GM12878 (cell line): ENCODE measurements around the gene FAM200B. TPM values are rescaled to one million over a fixed set of nuclear protein-coding genes. Genes with fewer than 3 reads are reported as not detected.
A peak's percentile ranks its signal among the peaks of the same experiment; 100 is the strongest.

ENCODE experiments used
- ATAC-seq: fragments of 200-7000 bp; cut with Tn5 transposase; 3 replicates; pipeline ENCODE4 v1.9.1; 2020; ENCODE audit warnings: mild to moderate bottlenecking, moderate library complexity
- BruUV-seq: library from RNA; stranded (reverse); fragments of 400-500 nt; replicated peaks from 2 replicates; lab custom pipeline; 2021; lab: Mats Ljungman, UMichigan
- CTCF ChIA-PET: fragments of 300-600 bp; sonication (Branson Sonifier 250); formaldehyde crosslinking; extraction: SDS; loops from one replicate; lab custom pipeline; 2021; ENCODE audit warnings: inconsistent platforms; lab: Yijun Ruan, JAX
- POLR2A ChIA-PET: fragments of 350-600 bp; formaldehyde crosslinking; extraction: SDS; loops from one replicate; lab custom pipeline; 2021; ENCODE audit warnings: inconsistent platforms; lab: Charles Lee
- RAD21 ChIA-PET: fragments of 300-600 bp; sonication (Branson Sonifier 250); formaldehyde crosslinking; loops from one replicate; lab custom pipeline; 2023; ENCODE audit warnings: antibody characterized with exemption; ENCODE audit not compliant: unreplicated experiment; lab: Charles Lee
- SMC1A ChIA-PET: fragments of 300-600 bp; sonication (Branson Sonifier 250); formaldehyde crosslinking; loops from one replicate; lab custom pipeline; 2023; ENCODE audit not compliant: unreplicated experiment, uncharacterized antibody; lab: Charles Lee
- DNase-seq: peaks from one replicate; pipeline ENCODE4 v3.0.0-alpha.2; 2011; ENCODE audit warnings: low read depth, low spot score
- FAIRE-seq: peaks from 3 replicates; lab custom pipeline; 2011; peaks lifted over from hg19 to GRCh38; lab: Jason Lieb, UNC
- H2AFZ ChIP-seq: 2 replicates; pipeline ENCODE4 v1.6.0; 2011; ENCODE audit warnings: low read depth, low read length, control low read depth; ENCODE audit not compliant: control insufficient read depth
- H3K27ac ChIP-seq: 2 replicates; pipeline ENCODE4 v1.5.1; 2011; ENCODE audit warnings: control low read depth; ENCODE audit not compliant: control insufficient read depth, insufficient read depth
- H3K27me3 ChIP-seq, 2 experiments: replicated peaks in 1 of 2; 2 replicates each; pipeline versions ENCODE4 v1.6.0 to v1.6.1; 2011; ENCODE audit warnings: low read length in 1 of 2; ENCODE audit not compliant: control insufficient read depth in 2 of 2, insufficient read depth in 2 of 2
- H3K36me3 ChIP-seq, 2 experiments: 2 replicates each; pipeline ENCODE4 v1.5.1; 2011; ENCODE audit warnings: low read length in 1 of 2; ENCODE audit not compliant: control insufficient read depth in 2 of 2, insufficient read depth in 2 of 2
- H3K4me1 ChIP-seq: 2 replicates; pipeline ENCODE4 v1.6.1; 2011; ENCODE audit warnings: mild to moderate bottlenecking, low read length, moderate library complexity, mixed read lengths; ENCODE audit not compliant: control insufficient read depth, insufficient read depth
- H3K4me2 ChIP-seq: 2 replicates; pipeline ENCODE4 v1.6.0; 2011; ENCODE audit warnings: control low read depth; ENCODE audit not compliant: control insufficient read depth, insufficient read depth
- H3K4me3 ChIP-seq: fragments of 200-600 bp; sonication (generic); 2 replicates; pipeline ENCODE4 v1.5.1; 2016
- H3K79me2 ChIP-seq: 2 replicates; pipeline ENCODE4 v1.6.0; 2011; ENCODE audit warnings: low read length; ENCODE audit not compliant: control insufficient read depth, insufficient read depth
- H3K9ac ChIP-seq: 2 replicates; pipeline ENCODE4 v1.8.0; 2011; ENCODE audit warnings: low read length, control low read depth, mixed read lengths; ENCODE audit not compliant: control insufficient read depth, insufficient read depth
- H3K9me3 ChIP-seq: replicated peaks from 3 replicates; pipeline ENCODE4 v1.5.1; 2011; ENCODE audit warnings: mild to moderate bottlenecking, low read length; ENCODE audit not compliant: control insufficient read depth, insufficient read depth
- H4K20me1 ChIP-seq: 2 replicates; pipeline ENCODE4 v1.6.0; 2011; ENCODE audit not compliant: control insufficient read depth, insufficient read depth
- EP300 ChIP-seq, 2 experiments: fragments of 150-350 bp in 1 of 2; IDR thresholded peaks; 2 replicates each; pipeline ENCODE4 v1.6.1; 2011 to 2012; ENCODE audit warnings: low read depth in 2 of 2, low read length in 2 of 2, borderline replicate concordance in 1 of 2, improper control_type of control experiment in 1 of 2, inconsistent platforms in 1 of 2; ENCODE audit not compliant: control insufficient read depth in 1 of 2
- IRF4 ChIP-seq: IDR thresholded peaks from 2 replicates; pipeline ENCODE4 v1.6.1; 2011; ENCODE audit warnings: low read depth, low read length
- JUNB ChIP-seq: IDR thresholded peaks from 2 replicates; pipeline ENCODE4 v1.6.1; 2016; ENCODE audit warnings: antibody characterized with exemption, mild to moderate bottlenecking
- MYC ChIP-seq: IDR thresholded peaks from 2 replicates; pipeline ENCODE4 v1.6.1; 2011; ENCODE audit warnings: mild to moderate bottlenecking, low read length, moderate library complexity, inconsistent platforms; ENCODE audit not compliant: insufficient read depth, insufficient replicate concordance, insufficient read length, severe bottlenecking
- NFIC ChIP-seq: IDR thresholded peaks from 2 replicates; pipeline ENCODE4 v1.6.1; 2012; ENCODE audit warnings: low read depth, mild to moderate bottlenecking, inconsistent platforms, low read length, moderate library complexity
- RAD21 ChIP-seq: IDR thresholded peaks from 2 replicates; pipeline ENCODE4 v1.6.1; 2011; ENCODE audit warnings: mild to moderate bottlenecking, low read depth, low read length, moderate library complexity; ENCODE audit not compliant: insufficient read depth
- RUNX3 ChIP-seq: IDR thresholded peaks from 2 replicates; pipeline ENCODE4 v1.6.1; 2012; ENCODE audit warnings: low read length, inconsistent platforms
- SP1 ChIP-seq: IDR thresholded peaks from one replicate; pipeline ENCODE4 v1.6.1; 2011; ENCODE audit warnings: low read depth, low read length
- TARDBP ChIP-seq: IDR thresholded peaks from 2 replicates; pipeline ENCODE4 v1.6.1; 2016; ENCODE audit warnings: borderline replicate concordance
- TBL1XR1 ChIP-seq: IDR thresholded peaks from 2 replicates; pipeline ENCODE4 v1.6.1; 2012; ENCODE audit warnings: low read depth, low read length, improper control_type of control experiment
- WGBS: methylation state at CpG from one replicate; pipeline ENCODE4 v1.1.6; 2016; ENCODE audit warnings: low lambda C conversion rate; ENCODE audit not compliant: insufficient replicate concordance, insufficient coverage; ENCODE audit errors: missing lambda C conversion rate; 5-methylcytosine and 5-hydroxymethylcytosine counted together
- in situ Hi-C: fragments of 300-500 bp; cut with MboI; formaldehyde crosslinking; loops from 9 replicates; pipeline ENCODE4 v1.14.3; 2018; ENCODE audit warnings: mixed read lengths
- intact Hi-C: fragments of 100-400 bp; cut with micrococcal nuclease; formaldehyde crosslinking; loops from one replicate; pipeline ENCODE4 v1.14.2; 2022; ENCODE audit not compliant: unreplicated experiment
- polyA plus RNA-seq, 11 experiments: library from polyadenylated mRNA; depleted of rRNA in 4 of 11; unstranded in 6 of 11; stranded (reverse) in 5 of 11; fragments of >200 nt; fragmentation: Nextera tagmentation in 4 of 11; fragmentation: Illumina TruSeq in 1 of 11; extraction: Ambion mirVana in 4 of 11; extraction: Trizol in 1 of 11; gene quantifications; 1 replicate in 1 of 11; 2 replicates in 10 of 11; pipeline versions ENCODE4 v1.2.1 to v1.2.3, GENCODE V29; 2011 to 2016; ENCODE audit warnings: inconsistent platforms in 2 of 11, missing spikeins in 2 of 11, low read depth in 1 of 11
- total RNA-seq, 4 experiments: library from RNA; depleted of rRNA in 3 of 4; stranded (reverse); fragments of >200 nt in 3 of 4; fragmentation: Illumina TruSeq in 1 of 4; extraction: Trizol in 1 of 4; gene quantifications; 2 replicates each; pipeline versions ENCODE4 v1.2.1 to v1.2.3, GENCODE V29; 2013 to 2021
- TF ChIP-seq, protein P1 (sequence below): fragments of 450-650 bp; IDR thresholded peaks from 2 replicates; pipeline ENCODE4 v1.6.1; 2017; ENCODE audit warnings: mild to moderate bottlenecking, moderate library complexity
- TF ChIP-seq, protein P2 (sequence below): IDR thresholded peaks from 2 replicates; pipeline ENCODE4 v1.6.1; 2011; ENCODE audit warnings: low read depth, low read length, improper control_type of control experiment, borderline replicate concordance

The FAM200B gene
- total and polyA plus RNA-seq, 10 of the 15 experiments (the other 5 are each of a cell fraction or from before 2014, with no cell fraction given) = 13.8 to 48.5 (median 25.5) TPM

DNA sequence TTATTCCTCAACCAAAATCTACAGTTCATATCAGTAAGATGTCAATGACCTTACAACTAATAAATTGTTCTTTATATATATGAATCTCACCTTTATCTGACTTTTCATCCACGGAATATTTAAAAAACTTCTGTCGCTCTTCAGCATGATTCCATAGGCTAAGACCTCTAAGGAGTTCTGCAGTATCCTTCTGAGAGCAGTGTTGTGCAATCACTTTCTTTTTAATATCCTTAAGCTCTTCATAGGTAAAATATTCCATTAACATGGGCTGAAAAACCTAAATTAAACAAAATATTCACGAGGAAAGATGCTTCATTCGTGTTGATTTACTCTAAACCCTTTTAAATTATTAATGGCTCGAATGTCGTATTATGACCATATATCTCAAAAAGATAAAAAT is 43.2 kb upstream of the FAM200B start:
- no TSS peak for BruUV-seq

DNA sequence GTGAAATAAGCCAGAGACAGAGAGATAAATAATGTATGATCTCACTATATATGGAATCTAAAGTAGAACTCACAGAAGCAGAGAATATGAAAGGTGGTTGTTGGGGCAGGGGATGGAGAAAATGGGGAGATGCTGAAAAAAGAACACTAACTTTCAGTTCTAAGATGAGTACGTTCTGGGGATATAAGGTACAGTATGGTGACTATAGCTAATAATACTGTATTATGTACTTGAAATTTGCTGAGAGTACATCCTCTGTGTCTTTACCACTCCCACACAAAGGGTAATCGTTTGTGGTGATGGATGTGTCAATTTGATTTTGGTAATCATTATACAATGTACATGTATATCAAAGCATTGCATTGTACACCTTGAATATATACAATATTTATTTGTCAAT is 33.0 kb upstream of the FAM200B start:
- H3K36me3 ChIP-seq = no peaks in the 10 kb centered on the region
- intact Hi-C loops = no loop called here
- no peak for DNase-seq
- ChIA-PET RAD21 (interaction anchor here (3.0 kb wide), 1 partner anchor 169 kb away, joined by 16 read pairs; no protein-coding TSS in a partner anchor), CTCF (interaction anchor here (0.7 to 1.4 kb wide), 4 partner anchors 12 to 485 kb away, joined by 3 to 4 read pairs (median 4); no protein-coding TSS in a partner anchor)
- no peak overlapping the region for H2AFZ ChIP-seq
- no peaks in the 10 kb centered on the region for H4K20me1 ChIP-seq
- BruUV-seq = no TSS peak
- no peak for TF ChIP-seq MYC
- TF ChIP-seq, protein P1, sequence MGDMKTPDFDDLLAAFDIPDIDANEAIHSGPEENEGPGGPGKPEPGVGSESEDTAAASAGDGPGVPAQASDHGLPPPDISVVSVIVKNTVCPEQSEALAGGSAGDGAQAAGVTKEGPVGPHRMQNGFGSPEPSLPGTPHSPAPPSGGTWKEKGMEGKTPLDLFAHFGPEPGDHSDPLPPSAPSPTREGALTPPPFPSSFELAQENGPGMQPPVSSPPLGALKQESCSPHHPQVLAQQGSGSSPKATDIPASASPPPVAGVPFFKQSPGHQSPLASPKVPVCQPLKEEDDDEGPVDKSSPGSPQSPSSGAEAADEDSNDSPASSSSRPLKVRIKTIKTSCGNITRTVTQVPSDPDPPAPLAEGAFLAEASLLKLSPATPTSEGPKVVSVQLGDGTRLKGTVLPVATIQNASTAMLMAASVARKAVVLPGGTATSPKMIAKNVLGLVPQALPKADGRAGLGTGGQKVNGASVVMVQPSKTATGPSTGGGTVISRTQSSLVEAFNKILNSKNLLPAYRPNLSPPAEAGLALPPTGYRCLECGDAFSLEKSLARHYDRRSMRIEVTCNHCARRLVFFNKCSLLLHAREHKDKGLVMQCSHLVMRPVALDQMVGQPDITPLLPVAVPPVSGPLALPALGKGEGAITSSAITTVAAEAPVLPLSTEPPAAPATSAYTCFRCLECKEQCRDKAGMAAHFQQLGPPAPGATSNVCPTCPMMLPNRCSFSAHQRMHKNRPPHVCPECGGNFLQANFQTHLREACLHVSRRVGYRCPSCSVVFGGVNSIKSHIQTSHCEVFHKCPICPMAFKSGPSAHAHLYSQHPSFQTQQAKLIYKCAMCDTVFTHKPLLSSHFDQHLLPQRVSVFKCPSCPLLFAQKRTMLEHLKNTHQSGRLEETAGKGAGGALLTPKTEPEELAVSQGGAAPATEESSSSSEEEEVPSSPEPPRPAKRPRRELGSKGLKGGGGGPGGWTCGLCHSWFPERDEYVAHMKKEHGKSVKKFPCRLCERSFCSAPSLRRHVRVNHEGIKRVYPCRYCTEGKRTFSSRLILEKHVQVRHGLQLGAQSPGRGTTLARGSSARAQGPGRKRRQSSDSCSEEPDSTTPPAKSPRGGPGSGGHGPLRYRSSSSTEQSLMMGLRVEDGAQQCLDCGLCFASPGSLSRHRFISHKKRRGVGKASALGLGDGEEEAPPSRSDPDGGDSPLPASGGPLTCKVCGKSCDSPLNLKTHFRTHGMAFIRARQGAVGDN = no peak
- TF ChIP-seq NFIC = 0 out of 2 replicates have a peak, but pooled peaks have one; percentile 34
- TF ChIP-seq, protein P2, sequence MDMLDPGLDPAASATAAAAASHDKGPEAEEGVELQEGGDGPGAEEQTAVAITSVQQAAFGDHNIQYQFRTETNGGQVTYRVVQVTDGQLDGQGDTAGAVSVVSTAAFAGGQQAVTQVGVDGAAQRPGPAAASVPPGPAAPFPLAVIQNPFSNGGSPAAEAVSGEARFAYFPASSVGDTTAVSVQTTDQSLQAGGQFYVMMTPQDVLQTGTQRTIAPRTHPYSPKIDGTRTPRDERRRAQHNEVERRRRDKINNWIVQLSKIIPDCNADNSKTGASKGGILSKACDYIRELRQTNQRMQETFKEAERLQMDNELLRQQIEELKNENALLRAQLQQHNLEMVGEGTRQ = no peak
- TF ChIP-seq RAD21 = no peak
- TF ChIP-seq RUNX3 = peak; percentile 33; the same call in 1 of the 2 replicates
- 0 out of 2 replicates have a peak, but pooled peaks have one; percentile 25 for TF ChIP-seq JUNB
- TF ChIP-seq IRF4 = 0 out of 2 replicates have a peak, but pooled peaks have one; percentile 19
- TF ChIP-seq EP300 (IDR thresholded peaks at IDR 0.05; ENCODE audit: borderline replicate concordance in 1 of 2, control insufficient read depth in 1 of 2, low read depth in 2 of 2, low read length in 2 of 2) = no peak
- TF ChIP-seq, all 136 proteins: peak for 4
- Histone ChIP-seq H3K27ac (no peak overlapping the region), H3K4me1 (peaks cover 25% of the 10 kb centered on the region), H3K27me3 (no peaks in the 10 kb centered on the region), H3K9me3 (no peaks in the 10 kb centered on the region), H3K4me3 (no peak overlapping the region), H3K4me2 (peak overlapping the region; percentile 66), H3K79me2 (peaks cover 73% of the 10 kb centered on the region), H3K9ac (no peak overlapping the region)
- POLR2A ChIA-PET = interaction anchor here (0.7 kb wide), 1 partner anchor 83 kb away, joined by 6 read pairs; no protein-coding TSS in a partner anchor
- WGBS = 6% methylated on average over 2 of the region's 2 CpGs
- in situ Hi-C loops = no loop called here
- no peak for FAIRE-seq
- SMC1A ChIA-PET = interaction anchor here (0.6 to 1.8 kb wide), 6 partner anchors 14 to 490 kb away, joined by 3 to 6 read pairs (median 3); partner anchors contain the start of gene FAM200B
- peak; percentile 40 for ATAC-seq

More for the DNA sequence above, 43.2 kb upstream of the FAM200B start:
- RAD21 ChIA-PET = interaction anchor here (1.4 kb wide), 1 partner anchor 16 kb away, joined by 4 read pairs; no protein-coding TSS in a partner anchor
- no peak for TF ChIP-seq SP1
- TF ChIP-seq TARDBP = no peak
- no peak for TF ChIP-seq TBL1XR1
- no peak for TF ChIP-seq JUNB
- TF ChIP-seq, all 136 proteins: peak for 0
- H3K9me3 ChIP-seq = no peaks in the 10 kb centered on the region; the same call in 2 of the 3 replicates
- peaks cover 2 to 25% of the 10 kb centered on the region in 2 experiments; a peak in 3 of 4 replicates for H3K36me3 ChIP-seq
- CTCF ChIA-PET = interaction anchor here (0.6 to 2.0 kb wide), 4 partner anchors 9 to 197 kb away, joined by 3 to 6 read pairs (median 4); no protein-coding TSS in a partner anchor
- no peak overlapping the region for H3K4me3 ChIP-seq
- in situ Hi-C loops (no loop called here), intact Hi-C loops (no loop called here)
- no peaks in the 10 kb centered on the region for H3K27me3 ChIP-seq
- no peak overlapping the region for H3K27ac ChIP-seq
- no peaks in the 10 kb centered on the region; the same call in 1 of the 2 replicates for H3K79me2 ChIP-seq
- H4K20me1 ChIP-seq = no peaks in the 10 kb centered on the region
- FAIRE-seq (no peak), ATAC-seq (no peak), DNase-seq (no peak)
- H3K4me2 ChIP-seq = no peak overlapping the region
- POLR2A ChIA-PET = no interaction called here
- SMC1A ChIA-PET = interaction anchor here (1.3 kb wide), 1 partner anchor 14 kb away, joined by 3 read pairs; no protein-coding TSS in a partner anchor
- no peak overlapping the region for H3K9ac ChIP-seq
- no peak overlapping the region for H2AFZ ChIP-seq
- WGBS = over 99% methylated on average over 6 of the region's 6 CpGs
- no peaks in the 10 kb centered on the region for H3K4me1 ChIP-seq
